ENCODE data around the gene CASK.
"Not testable (repeated sequence)": the region's sequence is repeated elsewhere in the genome, so short reads cannot be mapped to it uniquely, and the experiment has no call there.

CASK gene

DNA sequence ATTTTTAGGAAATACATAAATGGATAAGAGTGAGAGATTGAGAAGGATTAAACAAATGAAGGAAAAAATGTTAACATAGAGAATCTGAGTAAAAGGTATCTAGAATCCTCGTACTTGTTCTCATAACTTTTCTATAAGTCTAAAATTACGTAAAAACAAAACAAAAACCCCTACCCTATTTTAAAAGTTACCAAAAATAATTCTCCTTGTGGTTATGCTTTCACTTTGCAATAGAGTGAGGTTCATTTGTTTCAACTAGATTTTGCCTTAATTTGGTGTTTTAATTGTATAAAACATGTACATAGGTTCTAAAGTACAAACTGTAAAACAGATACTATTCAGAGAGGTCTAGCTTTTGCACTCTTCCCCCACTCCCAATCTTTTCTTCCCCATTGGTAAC lies 238.4 kb downstream of the CASK start:
- no peak for DNase-seq

- no peak for DNase-seq
These were observed 239.2 kb downstream of the CASK start for GRCh38 chrX:41684138-41684537.

- no peak for DNase-seq
These were observed 245.9 kb downstream of the CASK start for GRCh38 chrX:41677183-41678060.

DNA sequence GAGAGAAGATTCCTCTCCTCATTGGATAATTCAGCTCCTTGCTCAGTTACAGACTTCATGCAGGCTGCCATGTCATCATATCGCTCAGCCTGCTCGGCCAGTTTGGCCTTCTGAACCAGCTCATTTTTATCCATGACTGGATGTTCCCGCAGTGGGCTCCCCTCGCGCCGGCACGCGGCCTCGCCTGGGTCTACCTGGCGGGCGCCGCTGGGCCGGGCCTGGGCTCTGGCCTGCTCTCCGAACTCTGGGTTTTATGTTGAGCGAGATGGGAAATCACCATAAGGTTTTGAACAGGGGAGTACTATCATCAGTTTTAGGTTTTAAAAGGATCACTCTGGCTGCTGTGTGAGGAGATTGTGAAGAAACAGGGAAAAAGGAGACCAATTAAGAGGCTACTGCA lies 247.0 kb downstream of the CASK start:
- DNase-seq: not testable (repeated sequence)

GRCh38 chrX:41672643-41673042 lies 250.7 kb downstream of the CASK start:
- no peak for DNase-seq

DNA sequence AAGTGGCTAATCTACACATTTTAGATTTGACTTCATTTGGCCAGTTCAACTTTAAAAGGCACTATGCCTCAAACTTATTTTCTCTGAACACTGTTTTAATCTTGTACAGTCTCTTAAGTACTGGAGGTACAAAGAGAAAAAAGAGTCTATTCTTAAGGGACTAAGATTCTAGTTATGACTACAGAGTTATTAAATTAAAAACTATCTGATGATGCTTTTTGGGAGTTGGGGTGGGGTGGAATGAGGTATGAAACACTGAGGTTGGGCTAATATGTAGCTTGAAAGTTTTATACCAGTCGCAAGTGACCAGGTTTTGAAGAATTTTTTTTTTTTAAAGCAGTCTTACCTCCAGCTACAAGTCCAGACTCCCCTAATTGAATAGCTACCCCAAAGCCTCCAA lies 252.3 kb downstream of the CASK start:
- no peak for DNase-seq

DNA sequence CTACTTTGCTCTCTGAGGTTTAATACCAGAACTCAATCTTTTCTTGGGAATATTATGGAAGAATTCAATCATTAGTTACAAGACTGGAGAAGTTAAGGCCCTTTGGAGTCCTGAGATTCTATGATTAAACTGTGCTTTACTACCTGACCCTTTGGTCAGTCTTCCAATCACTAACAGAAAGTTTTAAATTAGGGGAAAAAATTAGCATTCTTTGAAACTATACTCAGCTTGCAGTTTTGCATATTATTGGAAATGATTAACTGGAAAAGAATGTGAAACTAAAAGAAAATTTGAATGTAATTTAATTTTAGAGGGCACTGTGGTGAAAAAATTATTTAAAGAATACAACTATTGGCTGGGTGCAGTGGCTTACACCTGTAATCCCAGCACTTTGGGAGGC lies 253.2 kb downstream of the CASK start:
- DNase-seq: no peak

DNA sequence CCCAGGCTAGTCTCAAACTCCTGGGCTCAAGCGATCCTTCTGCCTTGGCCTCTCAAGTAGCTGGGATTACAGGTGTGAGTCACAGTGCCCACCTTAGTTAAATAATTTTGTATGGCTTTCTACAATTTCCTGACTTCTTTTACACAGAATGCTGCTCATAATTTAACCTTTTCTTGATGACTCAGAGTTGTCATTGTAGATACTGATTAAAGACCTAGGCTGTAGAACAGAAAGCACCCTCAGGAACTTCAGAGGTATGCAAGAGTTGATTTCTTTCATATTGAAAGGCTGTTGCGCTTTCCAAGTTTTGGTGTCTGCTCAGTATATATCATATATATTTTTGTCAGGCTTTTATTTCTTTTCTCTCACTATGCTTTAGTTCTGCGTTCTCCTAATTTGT lies 255.7 kb downstream of the CASK start:
- no peak for DNase-seq

DNA sequence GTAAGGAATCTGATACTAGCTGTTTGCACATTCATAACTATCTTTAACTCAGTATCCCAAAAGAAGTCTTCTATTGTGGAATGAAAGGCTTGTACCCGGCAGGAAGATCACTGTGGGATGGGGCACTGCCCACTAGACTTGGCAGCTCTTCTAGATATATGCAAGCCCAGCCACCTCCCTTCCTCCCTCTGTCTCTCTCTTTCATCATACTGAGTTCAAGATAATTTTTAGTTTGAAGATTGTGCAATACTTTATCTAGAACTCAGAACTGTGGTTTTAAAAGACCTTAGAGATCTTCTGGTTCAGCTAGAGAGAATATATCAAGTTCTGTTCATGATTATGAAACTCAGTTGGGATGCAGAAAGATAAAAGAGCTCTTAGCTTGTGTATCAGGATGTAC lies 257.1 kb downstream of the CASK start:
- no peak for DNase-seq

GRCh38 chrX:41665686-41666085 lies 257.7 kb downstream of the CASK start:
- DNase-seq: no peak

GRCh38 chrX:41664908-41665307 lies 258.4 kb downstream of the CASK start:
- DNase-seq: no peak

GRCh38 chrX:41664375-41664901 lies 258.9 kb downstream of the CASK start:
- DNase-seq: no peak

DNA sequence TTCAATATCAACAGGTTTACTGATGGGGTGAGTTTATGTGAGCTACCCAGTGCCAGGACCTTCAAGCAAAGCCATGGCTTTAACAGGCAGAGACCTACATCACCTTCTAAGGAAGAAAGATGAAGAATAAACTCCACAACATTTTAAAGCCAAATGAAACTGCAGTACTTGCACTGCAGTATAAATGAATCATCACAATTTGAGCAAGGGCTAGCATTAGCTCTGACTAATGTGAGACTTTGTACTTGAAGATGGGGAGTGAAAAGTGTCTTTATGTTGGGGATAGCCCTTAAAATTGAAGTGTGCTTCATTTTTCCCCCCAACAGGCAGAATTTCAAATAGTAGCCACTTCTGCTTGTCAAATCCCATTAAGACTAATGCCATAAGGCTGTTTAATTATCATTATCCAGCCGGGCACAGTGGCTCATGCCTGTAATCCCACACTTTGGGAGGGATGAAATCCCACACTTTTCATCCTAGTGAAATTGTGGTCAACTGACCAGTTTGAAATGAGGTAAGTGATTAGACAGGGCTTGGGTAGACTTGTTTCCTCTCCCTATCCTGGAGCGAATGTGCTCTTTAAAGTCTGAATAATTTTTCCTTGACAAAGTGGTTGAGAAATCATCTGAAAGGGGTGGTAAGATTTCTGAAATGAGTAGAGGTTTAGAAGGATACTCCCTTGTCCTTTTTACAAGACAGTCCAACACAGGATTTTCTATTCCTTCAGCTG lies 261.8 kb downstream of the CASK start:
- DNase-seq: no peak

GRCh38 chrX:41655631-41656030 lies 267.7 kb downstream of the CASK start:
- no peak for DNase-seq

DNA sequence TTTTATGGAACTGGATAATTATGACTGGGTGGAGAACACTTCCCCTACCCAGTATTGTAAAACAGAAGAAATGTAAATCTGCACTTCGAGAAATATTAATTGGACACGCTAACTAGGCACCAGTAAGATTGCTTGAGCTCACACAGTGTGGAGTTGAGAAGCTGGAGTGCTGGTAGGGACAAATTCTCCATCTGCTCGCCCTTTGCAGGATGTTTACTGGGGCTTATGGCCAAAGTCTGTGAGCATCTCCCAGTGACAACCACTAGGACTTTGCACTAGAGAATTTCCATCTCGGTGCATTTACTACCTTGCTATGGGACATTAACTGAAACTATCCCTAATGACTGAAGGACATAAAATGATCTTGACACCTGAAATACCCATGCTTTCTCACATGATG lies 268.3 kb downstream of the CASK start:
- DNase-seq: no peak

DNA sequence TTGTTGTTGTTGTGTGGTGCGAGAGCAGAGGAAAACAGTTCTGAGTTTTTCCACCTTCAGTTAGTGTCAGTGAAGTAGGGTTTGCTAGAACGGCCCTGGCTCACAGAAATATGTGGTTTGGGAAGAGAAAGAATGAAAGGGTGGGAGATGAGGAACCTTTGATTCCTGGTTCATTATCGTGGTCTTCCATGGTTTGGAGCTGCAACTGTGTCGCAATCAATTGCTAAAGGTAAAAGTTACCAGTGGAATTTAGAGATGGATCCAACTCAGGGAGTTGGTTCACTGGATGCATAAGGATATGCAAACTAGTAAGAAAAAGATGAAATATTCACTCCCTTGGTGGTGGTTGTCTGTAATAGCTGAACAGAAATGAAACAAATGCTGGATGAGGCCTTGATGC lies 270.2 kb downstream of the CASK start:
- DNase-seq: no peak

- DNase-seq: not testable (repeated sequence)
These were observed 277.2 kb downstream of the CASK start for GRCh38 chrX:41646201-41646600.

GRCh38 chrX:41634284-41634683 lies 289.1 kb downstream of the CASK start:
- DNase-seq: no peak

DNA sequence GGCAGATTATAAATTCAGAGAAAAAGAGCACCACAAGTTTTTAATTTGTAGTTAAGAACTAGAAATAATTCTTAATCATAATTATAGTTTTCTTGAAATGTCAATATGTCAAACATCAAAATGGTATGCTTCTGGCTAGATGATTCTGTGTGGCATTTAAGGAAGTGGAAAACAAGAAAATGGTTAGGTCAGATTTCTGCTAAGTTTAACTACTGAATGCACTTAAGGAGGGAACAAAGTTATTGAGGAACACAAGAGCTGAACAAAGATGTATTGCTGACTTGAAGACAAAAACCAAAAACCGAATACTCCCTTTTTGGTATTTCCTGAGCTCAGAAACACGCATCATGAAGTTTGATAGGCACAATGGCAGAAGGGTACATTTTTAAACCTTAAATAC lies 293.3 kb downstream of the CASK start:
- no peak for DNase-seq

- no peak for DNase-seq
These were observed 293.8 kb downstream of the CASK start for GRCh38 chrX:41629539-41629938.

DNA sequence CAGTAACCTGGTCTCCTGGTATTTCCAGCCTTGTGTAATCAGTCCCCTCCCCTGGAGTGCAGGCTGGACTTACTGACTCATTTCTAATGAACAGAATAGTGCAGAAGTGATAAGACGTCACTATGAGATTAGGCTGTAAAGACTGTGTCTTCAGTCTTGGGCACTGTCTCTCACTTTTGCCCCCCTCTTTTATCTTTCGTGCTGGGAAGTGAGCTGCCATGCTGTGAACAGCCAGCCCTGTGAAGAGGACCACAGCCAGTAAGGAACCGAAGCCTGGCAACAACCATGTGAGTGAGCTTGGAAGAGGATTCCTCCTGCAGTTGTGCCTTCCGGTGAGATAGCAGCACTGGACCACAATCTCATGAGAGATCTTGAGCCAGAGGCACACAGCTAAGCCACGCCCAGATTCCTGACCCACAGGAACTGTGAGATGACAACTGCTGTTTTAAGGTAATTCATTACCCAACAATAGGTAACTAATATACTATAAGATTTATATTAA lies 302.1 kb downstream of the CASK start:
- peak; percentile 49 for DNase-seq

DNA sequence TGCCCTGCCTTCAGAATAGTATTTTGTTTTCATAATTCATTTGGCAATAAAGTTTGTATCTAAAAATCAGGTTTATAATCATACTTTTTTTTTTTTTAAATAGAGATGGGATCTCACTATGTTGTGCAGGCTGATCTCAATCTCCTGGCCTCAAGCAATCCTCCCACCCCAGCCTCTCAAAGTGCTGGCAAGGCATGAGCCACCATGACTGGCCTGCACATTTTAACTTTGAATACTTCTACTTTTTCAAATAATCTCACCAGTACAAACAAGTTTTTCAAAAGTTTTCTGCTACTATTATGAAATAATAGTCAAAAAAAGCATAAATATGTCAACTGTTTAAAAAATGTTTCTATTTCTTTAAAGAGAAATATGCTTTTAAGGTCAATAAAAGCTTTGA lies 304.1 kb downstream of the CASK start:
- no peak for DNase-seq

DNA sequence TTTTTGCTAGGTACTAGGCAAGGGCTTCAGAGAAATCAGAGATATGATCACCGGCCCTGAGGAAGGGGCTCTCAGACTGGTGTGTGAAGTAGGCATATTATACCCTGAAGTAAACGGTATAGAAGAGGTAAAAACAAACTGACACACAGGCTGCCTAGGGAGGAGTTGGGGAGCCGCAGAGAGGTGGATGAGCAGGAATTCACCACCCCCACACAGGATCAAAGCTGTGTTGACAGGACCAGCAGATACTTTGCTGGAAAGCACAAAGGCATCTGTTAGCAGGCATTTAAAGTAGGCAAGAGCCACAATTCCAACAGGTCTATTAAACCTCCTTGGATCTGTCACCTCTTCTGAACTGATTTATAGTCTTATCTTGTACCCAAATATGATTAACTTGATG lies 306.4 kb downstream of the CASK start:
- DNase-seq: no peak

- no peak for DNase-seq
These were observed 307.1 kb downstream of the CASK start for GRCh38 chrX:41616255-41616654.

All from kidney glomerular epithelial cell (primary cell).